ENCODE results near the gene TMEM273. TPM values are rescaled to one million over a fixed set of nuclear protein-coding genes. Genes with fewer than 3 reads are reported as not detected.

TMEM273 gene
- total RNA-seq, 1 donor = not detected

DNA sequence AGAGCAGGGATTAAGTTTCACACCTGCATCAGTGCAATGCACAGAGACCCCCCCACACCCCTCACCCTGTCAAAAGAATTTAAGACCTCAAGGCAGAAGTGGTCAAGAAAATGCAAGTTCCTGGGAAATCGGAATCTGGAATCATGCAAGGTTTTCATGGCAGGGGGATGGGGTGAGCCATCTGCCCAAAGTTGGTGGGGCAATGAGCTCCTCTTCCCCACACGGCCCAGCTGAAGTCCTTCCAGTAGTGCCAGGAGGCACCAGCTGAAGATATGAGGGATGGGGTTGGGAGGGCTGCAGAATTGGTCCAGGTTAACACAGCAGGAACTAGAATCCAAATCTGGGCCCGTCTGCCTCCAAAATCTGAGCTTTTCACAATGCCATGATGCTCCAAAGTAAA, 25.0 kb upstream of the TMEM273 start:
- Histone ChIP-seq H3K9me3 (ENCODE audit: low read depth, low read length) (no peaks in the 10 kb centered on the region), H3K27ac (ENCODE audit: low read depth, low read length) (no peak overlapping the region), H3K36me3 (ENCODE audit: insufficient read depth, low read length) (no peaks in the 10 kb centered on the region), H3K4me2 (ENCODE audit: insufficient read depth, low read length) (no peak overlapping the region), H3K4me1 (ENCODE audit: insufficient read depth, low read length) (no peaks in the 10 kb centered on the region), H4K20me1 (ENCODE audit: insufficient read depth, low read length) (no peaks in the 10 kb centered on the region), H3K79me2 (ENCODE audit: insufficient read depth, low read length) (no peaks in the 10 kb centered on the region), H2AFZ (ENCODE audit: low read length) (no peak overlapping the region), H3K27me3 (ENCODE audit: insufficient read depth, low read length) (peaks cover 22% of the 10 kb centered on the region), H3K4me3 (ENCODE audit: insufficient read depth, low read length) (no peak overlapping the region)
- no peak for DNase-seq (ENCODE audit: insufficient read length, low spot score, missing footprints)
- TF ChIP-seq, protein P1, sequence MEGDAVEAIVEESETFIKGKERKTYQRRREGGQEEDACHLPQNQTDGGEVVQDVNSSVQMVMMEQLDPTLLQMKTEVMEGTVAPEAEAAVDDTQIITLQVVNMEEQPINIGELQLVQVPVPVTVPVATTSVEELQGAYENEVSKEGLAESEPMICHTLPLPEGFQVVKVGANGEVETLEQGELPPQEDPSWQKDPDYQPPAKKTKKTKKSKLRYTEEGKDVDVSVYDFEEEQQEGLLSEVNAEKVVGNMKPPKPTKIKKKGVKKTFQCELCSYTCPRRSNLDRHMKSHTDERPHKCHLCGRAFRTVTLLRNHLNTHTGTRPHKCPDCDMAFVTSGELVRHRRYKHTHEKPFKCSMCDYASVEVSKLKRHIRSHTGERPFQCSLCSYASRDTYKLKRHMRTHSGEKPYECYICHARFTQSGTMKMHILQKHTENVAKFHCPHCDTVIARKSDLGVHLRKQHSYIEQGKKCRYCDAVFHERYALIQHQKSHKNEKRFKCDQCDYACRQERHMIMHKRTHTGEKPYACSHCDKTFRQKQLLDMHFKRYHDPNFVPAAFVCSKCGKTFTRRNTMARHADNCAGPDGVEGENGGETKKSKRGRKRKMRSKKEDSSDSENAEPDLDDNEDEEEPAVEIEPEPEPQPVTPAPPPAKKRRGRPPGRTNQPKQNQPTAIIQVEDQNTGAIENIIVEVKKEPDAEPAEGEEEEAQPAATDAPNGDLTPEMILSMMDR (IDR thresholded peaks at IDR 0.05; ENCODE audit: extremely low read depth, low read depth, low read length) = no peak

DNA sequence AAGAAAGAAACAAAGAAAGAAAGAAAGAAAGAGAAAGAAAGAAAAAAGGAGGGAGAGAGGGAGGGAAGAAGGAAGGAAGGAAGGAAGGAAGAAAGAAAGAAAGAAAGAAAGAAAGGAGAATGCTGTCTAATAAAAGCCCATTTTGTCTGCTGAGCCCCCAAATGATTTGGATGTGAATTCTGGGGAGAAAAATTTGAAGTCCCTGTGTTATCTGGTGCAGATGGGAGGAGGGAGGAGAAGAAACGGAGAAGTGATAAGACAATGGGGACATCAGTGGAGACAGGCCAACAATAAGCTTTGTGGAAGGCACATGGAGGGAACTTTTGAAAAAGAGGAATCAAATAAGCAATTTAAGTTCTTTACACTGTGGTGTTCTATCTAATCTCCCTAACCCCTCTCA, 24.6 kb upstream of the TMEM273 start:
- TF ChIP-seq, protein P1 (IDR thresholded peaks at IDR 0.05; ENCODE audit: extremely low read depth, low read depth, low read length) = no peak
- no peaks in the 10 kb centered on the region for H3K9me3 ChIP-seq (ENCODE audit: low read depth, low read length)
- no peak overlapping the region for H3K4me2 ChIP-seq (ENCODE audit: insufficient read depth, low read length)
- no peaks in the 10 kb centered on the region for H3K4me1 ChIP-seq (ENCODE audit: insufficient read depth, low read length)
- H3K27me3 ChIP-seq (ENCODE audit: insufficient read depth, low read length) = peaks cover 21% of the 10 kb centered on the region
- no peak overlapping the region for H3K27ac ChIP-seq (ENCODE audit: low read depth, low read length)
- no peak overlapping the region for H3K4me3 ChIP-seq (ENCODE audit: insufficient read depth, low read length)
- no peak for DNase-seq (ENCODE audit: insufficient read length, low spot score, missing footprints)
- no peaks in the 10 kb centered on the region for H3K36me3 ChIP-seq (ENCODE audit: insufficient read depth, low read length)
- no peak overlapping the region for H2AFZ ChIP-seq (ENCODE audit: low read length)
- H3K79me2 ChIP-seq (ENCODE audit: insufficient read depth, low read length) = no peaks in the 10 kb centered on the region
- no peaks in the 10 kb centered on the region for H4K20me1 ChIP-seq (ENCODE audit: insufficient read depth, low read length)

DNA sequence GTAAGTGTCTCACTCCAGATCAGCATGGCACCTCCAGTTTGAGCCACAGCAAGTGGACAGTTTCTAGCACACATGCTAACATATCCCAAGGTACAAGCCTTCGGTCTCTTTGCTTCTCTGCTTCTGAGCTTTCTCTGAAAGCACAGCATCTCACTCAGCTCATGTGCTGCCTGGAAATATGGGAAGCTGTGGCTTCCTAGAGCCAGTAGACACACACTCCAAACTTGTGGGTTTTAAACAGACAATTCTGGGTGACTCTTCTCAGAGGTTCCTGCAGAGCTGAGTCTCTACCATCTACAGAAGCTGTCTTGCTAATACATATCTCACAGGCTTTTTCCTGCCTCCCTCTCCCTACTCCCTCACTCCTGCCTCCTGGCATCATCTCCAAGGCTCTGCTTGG, 23.9 kb upstream of the TMEM273 start:
- H2AFZ ChIP-seq (ENCODE audit: low read length) = no peak overlapping the region
- TF ChIP-seq, protein P1 (IDR thresholded peaks at IDR 0.05; ENCODE audit: extremely low read depth, low read depth, low read length) = no peak

DNA sequence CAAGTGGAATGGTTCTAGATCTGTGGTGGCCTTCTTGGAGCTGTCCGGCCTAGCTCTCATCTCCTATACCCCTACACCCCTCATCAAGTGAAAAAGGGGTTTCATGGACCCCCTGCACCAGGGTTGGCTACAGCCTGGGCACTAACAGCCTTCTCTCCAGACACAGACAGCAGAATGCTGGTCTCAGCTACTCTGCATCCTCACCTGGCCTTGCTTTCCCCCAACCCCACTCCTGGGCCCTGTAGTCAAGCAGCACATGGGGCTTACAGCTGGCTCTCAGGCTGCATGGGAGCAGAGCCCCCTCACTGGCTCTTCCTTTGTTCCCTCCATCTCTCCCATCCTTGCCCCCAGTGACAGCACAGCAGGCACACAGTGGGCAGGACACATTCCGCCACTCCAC, 20.8 kb upstream of the TMEM273 start:
- Histone ChIP-seq H3K27me3 (ENCODE audit: insufficient read depth, low read length) (peaks cover 37% of the 10 kb centered on the region), H3K4me3 (ENCODE audit: insufficient read depth, low read length) (no peak overlapping the region), H3K9me3 (ENCODE audit: low read depth, low read length) (no peaks in the 10 kb centered on the region), H3K4me2 (ENCODE audit: insufficient read depth, low read length) (no peak overlapping the region), H2AFZ (ENCODE audit: low read length) (no peak overlapping the region), H3K27ac (ENCODE audit: low read depth, low read length) (no peak overlapping the region), H3K4me1 (ENCODE audit: insufficient read depth, low read length) (no peaks in the 10 kb centered on the region), H3K36me3 (ENCODE audit: insufficient read depth, low read length) (no peaks in the 10 kb centered on the region), H4K20me1 (ENCODE audit: insufficient read depth, low read length) (no peaks in the 10 kb centered on the region), H3K79me2 (ENCODE audit: insufficient read depth, low read length) (no peaks in the 10 kb centered on the region)
- DNase-seq (ENCODE audit: insufficient read length, low spot score, missing footprints) = no peak
- TF ChIP-seq, protein P1 (IDR thresholded peaks at IDR 0.05; ENCODE audit: extremely low read depth, low read depth, low read length) = no peak

More for the DNA sequence above, 23.9 kb upstream of the TMEM273 start:
- no peak for DNase-seq (ENCODE audit: insufficient read length, low spot score, missing footprints)
- H3K36me3 ChIP-seq (ENCODE audit: insufficient read depth, low read length) = no peaks in the 10 kb centered on the region
- H3K79me2 ChIP-seq (ENCODE audit: insufficient read depth, low read length) = no peaks in the 10 kb centered on the region
- H4K20me1 ChIP-seq (ENCODE audit: insufficient read depth, low read length) = no peaks in the 10 kb centered on the region
- H3K9me3 ChIP-seq (ENCODE audit: low read depth, low read length) = no peaks in the 10 kb centered on the region
- no peaks in the 10 kb centered on the region for H3K4me1 ChIP-seq (ENCODE audit: insufficient read depth, low read length)
- H3K27me3 ChIP-seq (ENCODE audit: insufficient read depth, low read length) = peaks cover 17% of the 10 kb centered on the region
- H3K27ac ChIP-seq (ENCODE audit: low read depth, low read length) = no peak overlapping the region
- no peak overlapping the region for H3K4me3 ChIP-seq (ENCODE audit: insufficient read depth, low read length)
- H3K4me2 ChIP-seq (ENCODE audit: insufficient read depth, low read length) = no peak overlapping the region
